SK-N-SH (cell line): ENCODE data around the gene MEIS2. TPM values are rescaled to one million over a fixed set of nuclear protein-coding genes. Genes with fewer than 3 reads are reported as not detected.

ENCODE experiments used
- CTCF ChIA-PET: fragments of 300-600, 350-600 bp; formaldehyde crosslinking; extraction: SDS; loops from one replicate; lab custom pipeline; 2021; lab: Yijun Ruan, JAX
- POLR2A ChIA-PET: fragments of 350-600 bp; sonication (Branson Sonifier 250); formaldehyde crosslinking; extraction: SDS; loops from one replicate; lab custom pipeline; 2020; ENCODE audit warnings: antibody characterized with exemption, inconsistent platforms; lab: Yijun Ruan, JAX
- DNase-seq: peaks from one replicate; pipeline ENCODE4 v3.0.0; 2012
- H2AFZ ChIP-seq: fragments of 200-600 bp; sonication (generic); 2 replicates; pipeline ENCODE4 v1.8.1; 2016; ENCODE audit warnings: antibody characterized with exemption, mild to moderate bottlenecking, low read depth
- H3F3A ChIP-seq: fragments of 200-600 bp; sonication (generic); replicated peaks from 2 replicates; pipeline ENCODE3; 2016; ENCODE audit warnings: antibody characterized with exemption, mild to moderate bottlenecking; ENCODE audit not compliant: insufficient read depth
- H3K27ac ChIP-seq, 2 experiments: fragments of 200-500 bp in 1 of 2; fragments of 200-600 bp in 1 of 2; sonication (Bioruptor generic) in 1 of 2; sonication (generic), shearing (Covaris generic) in 1 of 2; 2 replicates each; pipeline versions ENCODE4 v1.5.1 to v1.6.1; 2014 to 2016; ENCODE audit warnings: low read depth in 2 of 2, inconsistent platforms in 1 of 2, low read length in 1 of 2, mild to moderate bottlenecking in 1 of 2, mixed read lengths in 1 of 2
- H3K27me3 ChIP-seq: fragments of 200-600 bp; sonication (generic), shearing (Covaris generic); 2 replicates; pipeline ENCODE4 v1.6.1; 2016; ENCODE audit warnings: mixed run types; ENCODE audit not compliant: insufficient read depth
- H3K36me3 ChIP-seq, 2 experiments: fragments of 200-500 bp in 1 of 2; fragments of 200-600 bp in 1 of 2; sonication (Bioruptor generic) in 1 of 2; sonication (generic) in 1 of 2; replicated peaks in 1 of 2; 2 replicates each; pipeline versions ENCODE3 to v1.5.1; 2014 to 2016; ENCODE audit warnings: low read length in 1 of 2, mild to moderate bottlenecking in 1 of 2; ENCODE audit not compliant: insufficient read depth in 2 of 2, control insufficient read depth in 1 of 2
- H3K4me1 ChIP-seq, 2 experiments: fragments of 200-500 bp in 1 of 2; fragments of 200-600 bp in 1 of 2; sonication (Bioruptor generic) in 1 of 2; sonication (generic), shearing (Covaris generic) in 1 of 2; 2 replicates each; pipeline versions ENCODE4 v1.5.1 to v1.6.1; 2014 to 2016; ENCODE audit warnings: low read depth in 1 of 2, low read length in 1 of 2, mixed run types in 1 of 2; ENCODE audit not compliant: insufficient read depth in 2 of 2, control insufficient read depth in 1 of 2
- H3K4me2 ChIP-seq: fragments of 200-600 bp; sonication (generic), shearing (Covaris generic); 2 replicates; pipeline ENCODE4 v1.6.1; 2017; ENCODE audit warnings: mixed run types
- H3K4me3 ChIP-seq, 2 experiments: fragments of 200-500 bp in 1 of 2; fragments of 200-600 bp in 1 of 2; sonication (Bioruptor generic) in 1 of 2; sonication (generic), shearing (Covaris generic) in 1 of 2; 2 replicates each; pipeline versions ENCODE4 v1.5.1 to v1.8.1; 2014 to 2016; ENCODE audit warnings: low read depth in 2 of 2, inconsistent platforms in 1 of 2, low read length in 1 of 2, mild to moderate bottlenecking in 1 of 2, mixed read lengths in 1 of 2, moderate library complexity in 1 of 2
- H3K79me2 ChIP-seq: fragments of 200-600 bp; sonication (generic); 2 replicates; pipeline ENCODE4 v1.8.1; 2017; ENCODE audit warnings: mild to moderate bottlenecking; ENCODE audit not compliant: insufficient read depth
- H3K9ac ChIP-seq: fragments of 200-600 bp; sonication (generic); 2 replicates; pipeline ENCODE4 v1.6.1; 2017; ENCODE audit warnings: mixed run types
- H3K9me2 ChIP-seq: fragments of 200-600 bp; sonication (generic); 2 replicates; pipeline ENCODE4 v1.6.1; 2017; ENCODE audit warnings: mixed run types
- H3K9me3 ChIP-seq: fragments of 200-600 bp; sonication (generic); 2 replicates; pipeline ENCODE4 v1.6.1; 2017; ENCODE audit warnings: mixed run types, mild to moderate bottlenecking, moderate library complexity
- H4K20me1 ChIP-seq: fragments of 200-600 bp; sonication (generic); 2 replicates; pipeline ENCODE4 v1.6.1; 2017; ENCODE audit warnings: mild to moderate bottlenecking, mixed run types; ENCODE audit not compliant: insufficient read depth
- CTCF ChIP-seq: fragments of 200-600 bp; sonication (generic); IDR thresholded peaks from 2 replicates; pipeline ENCODE4 v1.6.1; 2017; ENCODE audit warnings: antibody characterized with exemption, mild to moderate bottlenecking, moderate library complexity
- EP300 ChIP-seq, 2 experiments: IDR thresholded peaks; 2 replicates each; pipeline versions ENCODE4 v1.4.0 to v1.6.1; 2012; ENCODE audit warnings: borderline replicate concordance in 1 of 2, low read depth in 1 of 2, low read length in 1 of 2
- EZH2phosphoT487 ChIP-seq: fragments of 200-600 bp; sonication (generic); IDR thresholded peaks from 2 replicates; pipeline ENCODE4 v1.6.1; 2017; ENCODE audit warnings: low read depth, mixed run types, mild to moderate bottlenecking, antibody characterized with exemption, moderate library complexity, borderline replicate concordance
- FOXM1 ChIP-seq: IDR thresholded peaks from 2 replicates; pipeline ENCODE4 v1.4.0; 2012; ENCODE audit warnings: low read depth, mild to moderate bottlenecking
- GATA2 ChIP-seq: sonication (generic); formaldehyde crosslinking; IDR thresholded peaks from 2 replicates; pipeline ENCODE4 v1.5.0; 2020; ENCODE audit warnings: mild to moderate bottlenecking, missing genetic modification reagents
- MEF2A ChIP-seq: IDR thresholded peaks from 2 replicates; pipeline ENCODE4 v1.4.0; 2012; ENCODE audit warnings: low read depth, borderline replicate concordance
- MXI1 ChIP-seq: IDR thresholded peaks from 2 replicates; pipeline ENCODE4 v1.6.1; 2012; ENCODE audit warnings: mild to moderate bottlenecking, low read depth, low read length, improper control_type of control experiment
- NRF1 ChIP-seq: IDR thresholded peaks from 2 replicates; pipeline ENCODE4 v1.6.1; 2012; ENCODE audit warnings: low read depth, mild to moderate bottlenecking, low read length
- POLR2AphosphoS5 ChIP-seq: IDR thresholded peaks from 2 replicates; pipeline ENCODE4 v1.6.1; 2012; ENCODE audit warnings: low read depth, low read length
- REST ChIP-seq: IDR thresholded peaks from 2 replicates; pipeline ENCODE4 v1.6.1; 2012; ENCODE audit warnings: mild to moderate bottlenecking, low read depth, low read length, moderate library complexity
- RFX5 ChIP-seq: IDR thresholded peaks from 2 replicates; pipeline ENCODE4 v1.6.1; 2012; ENCODE audit warnings: mild to moderate bottlenecking, improper control_type of control experiment, low read length
- RXRA ChIP-seq: IDR thresholded peaks from 2 replicates; pipeline ENCODE4 v1.4.0; 2012; ENCODE audit warnings: low read depth, mild to moderate bottlenecking, borderline replicate concordance
- SMC3 ChIP-seq: IDR thresholded peaks from 2 replicates; pipeline ENCODE4 v1.6.1; 2012; ENCODE audit warnings: low read depth, low read length, improper control_type of control experiment
- TEAD4 ChIP-seq: IDR thresholded peaks from 2 replicates; pipeline ENCODE4 v1.4.0; 2012; ENCODE audit warnings: mild to moderate bottlenecking, borderline replicate concordance; ENCODE audit not compliant: insufficient read depth
- YY1 ChIP-seq: IDR thresholded peaks from 2 replicates; pipeline ENCODE4 v1.4.0; 2012; ENCODE audit warnings: low read depth, mild to moderate bottlenecking
- ZBTB33 ChIP-seq: IDR thresholded peaks from 2 replicates; pipeline ENCODE4 v1.4.0; 2012; ENCODE audit warnings: low read depth, borderline replicate concordance
- WGBS: methylation state at CpG from one replicate; pipeline ENCODE4 v1.1.6; 2017; ENCODE audit warnings: low lambda C conversion rate; 5-methylcytosine and 5-hydroxymethylcytosine counted together
- polyA plus RNA-seq, 3 experiments: library from polyadenylated mRNA; depleted of rRNA; stranded (reverse); fragments of >200 nt; gene quantifications; 2 replicates each; pipeline ENCODE4 v1.2.3, GENCODE V29; 2012
- TF ChIP-seq, protein P1 (sequence below): fragments of 150-350 bp; IDR thresholded peaks from 2 replicates; pipeline ENCODE4 v1.6.1; 2016; ENCODE audit warnings: mild to moderate bottlenecking, low read depth, low read length

MEIS2 gene
- polyA plus RNA-seq, 1 of the 3 experiments (the other 2 are of a cell fraction) = 146 TPM

GRCh38 chr15:36882056-36882455 is 218.3 kb downstream of the MEIS2 start:
- no peaks in the 10 kb centered on the region for H4K20me1 ChIP-seq
- TF ChIP-seq EZH2phosphoT487 = no peak
- TF ChIP-seq FOXM1 = no peak
- TF ChIP-seq YY1 = no peak
- TF ChIP-seq SMC3 = no peak
- TF ChIP-seq, all 33 proteins: peak for 0
- peaks cover 0 to 15% of the 10 kb centered on the region in 2 experiments; a peak in 2 of 4 replicates for H3K4me1 ChIP-seq
- CTCF ChIA-PET = interaction anchor here (0.6 to 2.7 kb wide), 3 partner anchors 17 to 998 kb away, joined by 3 to 9 read pairs (median 4); no protein-coding TSS in a partner anchor
- no peak overlapping the region for H2AFZ ChIP-seq
- peaks cover 19% of the 10 kb centered on the region for H3F3A ChIP-seq
- no peaks in the 10 kb centered on the region for H3K9me3 ChIP-seq
- no peaks in the 10 kb centered on the region for H3K79me2 ChIP-seq
- H3K27me3 ChIP-seq = no peaks in the 10 kb centered on the region
- H3K27ac ChIP-seq = no peak overlapping the region
- no peaks in the 10 kb centered on the region for H3K36me3 ChIP-seq
- H3K9me2 ChIP-seq = no peaks in the 10 kb centered on the region
- no peak for DNase-seq
- no peak overlapping the region for H3K9ac ChIP-seq
- no peak overlapping the region for H3K4me2 ChIP-seq
- WGBS = 95% methylated on average over 5 of the region's 5 CpGs
- H3K4me3 ChIP-seq = no peak overlapping the region
- POLR2A ChIA-PET = no interaction called here

DNA sequence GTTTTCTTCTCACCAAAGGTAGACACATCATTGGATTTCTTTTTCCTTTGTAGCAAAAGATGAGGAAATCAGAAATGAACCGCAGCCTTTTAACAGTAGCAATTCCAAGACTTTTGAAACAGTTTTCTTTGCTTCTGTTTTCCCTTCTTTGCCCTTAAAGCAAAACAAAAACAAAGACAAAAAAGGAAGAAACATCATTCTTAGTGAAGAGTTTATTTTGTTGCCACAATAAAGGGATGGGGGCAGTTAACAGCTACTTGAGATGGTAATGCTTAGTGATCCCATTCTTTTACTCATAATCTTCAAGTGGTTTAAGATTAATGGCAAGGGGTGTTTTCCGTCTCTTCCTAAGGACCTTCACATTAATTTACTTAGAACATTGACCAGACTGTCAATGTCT is 218.8 kb downstream of the MEIS2 start:
- CTCF ChIA-PET = interaction anchor here (0.6 to 2.7 kb wide), 2 partner anchors 253 to 999 kb away, joined by 3 to 9 read pairs; no protein-coding TSS in a partner anchor
- no peaks in the 10 kb centered on the region for H3K27me3 ChIP-seq
- no peaks in the 10 kb centered on the region for H3K9me3 ChIP-seq
- H3K27ac ChIP-seq = no peak overlapping the region
- H3K4me1 ChIP-seq = peaks cover 0 to 15% of the 10 kb centered on the region in 2 experiments; a peak in 2 of 4 replicates
- no peaks in the 10 kb centered on the region for H3K79me2 ChIP-seq
- no peak overlapping the region for H3K4me2 ChIP-seq
- DNase-seq = no peak
- H2AFZ ChIP-seq = no peak overlapping the region
- no peaks in the 10 kb centered on the region for H4K20me1 ChIP-seq
- H3K9ac ChIP-seq = no peak overlapping the region
- no peaks in the 10 kb centered on the region for H3K9me2 ChIP-seq
- POLR2A ChIA-PET = no interaction called here
- 90% methylated on average over 2 of the region's 2 CpGs for WGBS
- no peaks in the 10 kb centered on the region for H3K36me3 ChIP-seq
- peaks cover 16% of the 10 kb centered on the region for H3F3A ChIP-seq
- H3K4me3 ChIP-seq = no peak overlapping the region
- TF ChIP-seq NRF1 (no peak), MXI1 (no peak), GATA2 (CRISPR knock-in tag) (no peak), TEAD4 (no peak), RFX5 (no peak), EP300 (IDR thresholded peaks at IDR 0.05; ENCODE audit: borderline replicate concordance in 1 of 2, low read depth in 1 of 2, low read length in 1 of 2) (no peak), FOXM1 (no peak), ZBTB33 (no peak), RXRA (no peak), REST (no peak), MEF2A (no peak), POLR2AphosphoS5 (no peak), CTCF (no peak), YY1 (no peak)
- TF ChIP-seq, protein P1, sequence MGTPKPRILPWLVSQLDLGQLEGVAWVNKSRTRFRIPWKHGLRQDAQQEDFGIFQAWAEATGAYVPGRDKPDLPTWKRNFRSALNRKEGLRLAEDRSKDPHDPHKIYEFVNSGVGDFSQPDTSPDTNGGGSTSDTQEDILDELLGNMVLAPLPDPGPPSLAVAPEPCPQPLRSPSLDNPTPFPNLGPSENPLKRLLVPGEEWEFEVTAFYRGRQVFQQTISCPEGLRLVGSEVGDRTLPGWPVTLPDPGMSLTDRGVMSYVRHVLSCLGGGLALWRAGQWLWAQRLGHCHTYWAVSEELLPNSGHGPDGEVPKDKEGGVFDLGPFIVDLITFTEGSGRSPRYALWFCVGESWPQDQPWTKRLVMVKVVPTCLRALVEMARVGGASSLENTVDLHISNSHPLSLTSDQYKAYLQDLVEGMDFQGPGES = no peak
